ENCODE data around the gene HOXA9. TPM values are rescaled to one million over a fixed set of nuclear protein-coding genes. Genes with fewer than 3 reads are reported as not detected.

Gene HOXA9
- total RNA-seq, 1 donor from 2014 or later, result 0.80 TPM

DNA sequence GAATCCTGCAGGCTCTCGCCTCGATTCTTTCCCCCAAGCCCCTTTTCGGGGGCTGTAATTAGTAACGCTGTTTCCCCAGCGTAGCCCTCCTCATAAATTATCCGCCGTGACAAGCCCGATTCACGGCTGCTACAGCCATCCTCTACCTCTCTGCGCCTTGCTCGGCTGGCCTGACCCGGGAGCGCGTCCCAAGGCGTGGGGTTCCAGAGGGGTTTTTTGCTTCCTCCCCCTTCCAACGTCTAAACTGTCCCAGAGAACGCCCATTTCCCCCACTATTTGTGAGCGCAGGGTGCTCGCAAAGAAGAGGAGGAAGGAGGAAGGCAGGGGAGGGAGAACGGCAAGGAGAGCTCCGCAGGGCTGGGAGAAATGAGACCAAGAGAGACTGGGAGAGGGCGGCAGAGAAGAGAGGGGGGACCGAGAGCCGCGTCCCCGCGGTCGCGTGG is 22.7 kb downstream of the HOXA9 start:
- Mint-ChIP-seq H3K27ac (ENCODE audit: unreplicated experiment) (no peak overlapping the region), H3K36me3 (ENCODE audit: low read depth, unreplicated experiment) (peaks cover 8% of the 10 kb centered on the region), H3K4me1 (ENCODE audit: unreplicated experiment) (peaks cover 25% of the 10 kb centered on the region), H3K4me3 (ENCODE audit: unreplicated experiment) (peak overlapping the region; percentile 91), H3K27me3 (ENCODE audit: unreplicated experiment) (peaks cover 39% of the 10 kb centered on the region), H3K9me3 (ENCODE audit: unreplicated experiment) (no peaks in the 10 kb centered on the region)
- TF ChIP-seq, protein P1, sequence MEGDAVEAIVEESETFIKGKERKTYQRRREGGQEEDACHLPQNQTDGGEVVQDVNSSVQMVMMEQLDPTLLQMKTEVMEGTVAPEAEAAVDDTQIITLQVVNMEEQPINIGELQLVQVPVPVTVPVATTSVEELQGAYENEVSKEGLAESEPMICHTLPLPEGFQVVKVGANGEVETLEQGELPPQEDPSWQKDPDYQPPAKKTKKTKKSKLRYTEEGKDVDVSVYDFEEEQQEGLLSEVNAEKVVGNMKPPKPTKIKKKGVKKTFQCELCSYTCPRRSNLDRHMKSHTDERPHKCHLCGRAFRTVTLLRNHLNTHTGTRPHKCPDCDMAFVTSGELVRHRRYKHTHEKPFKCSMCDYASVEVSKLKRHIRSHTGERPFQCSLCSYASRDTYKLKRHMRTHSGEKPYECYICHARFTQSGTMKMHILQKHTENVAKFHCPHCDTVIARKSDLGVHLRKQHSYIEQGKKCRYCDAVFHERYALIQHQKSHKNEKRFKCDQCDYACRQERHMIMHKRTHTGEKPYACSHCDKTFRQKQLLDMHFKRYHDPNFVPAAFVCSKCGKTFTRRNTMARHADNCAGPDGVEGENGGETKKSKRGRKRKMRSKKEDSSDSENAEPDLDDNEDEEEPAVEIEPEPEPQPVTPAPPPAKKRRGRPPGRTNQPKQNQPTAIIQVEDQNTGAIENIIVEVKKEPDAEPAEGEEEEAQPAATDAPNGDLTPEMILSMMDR (IDR thresholded peaks at IDR 0.05; ENCODE audit: unreplicated experiment), result no peak
- DNase-seq (ENCODE audit: low spot score), result no peak

DNA sequence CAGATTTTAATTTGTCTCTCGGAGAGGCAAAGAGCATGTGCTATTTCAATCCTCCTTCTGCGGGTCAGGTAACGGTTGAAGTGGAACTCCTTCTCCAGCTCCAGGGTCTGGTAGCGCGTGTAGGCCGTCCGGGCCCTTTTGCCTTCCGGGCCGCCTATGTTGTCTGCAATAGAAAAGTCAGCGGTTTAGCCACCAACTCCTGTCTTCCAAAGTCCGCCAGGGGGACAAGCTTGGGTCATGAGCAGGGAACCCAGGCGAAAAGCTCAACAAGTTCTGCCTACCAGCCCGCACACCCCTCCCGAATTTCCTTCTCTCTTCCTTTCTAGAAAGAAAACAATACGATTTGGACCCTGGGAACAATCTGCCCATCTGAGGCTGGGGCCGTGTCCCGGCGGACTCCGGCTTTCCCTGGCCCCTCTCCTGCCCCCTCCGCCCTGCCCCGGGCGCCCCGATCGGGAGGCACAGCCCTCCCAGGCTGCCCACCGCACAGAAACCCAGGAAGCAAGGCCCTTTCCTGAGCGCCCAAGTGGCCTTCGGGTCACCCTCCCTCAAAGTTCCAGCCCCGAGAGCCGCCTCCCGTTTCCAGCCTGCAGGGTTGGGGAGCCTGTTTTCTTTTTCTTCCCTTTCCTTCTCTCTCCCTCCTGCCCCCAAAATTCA is 23.3 kb downstream of the HOXA9 start:
- H3K36me3 Mint-ChIP-seq (ENCODE audit: low read depth, unreplicated experiment), result peaks cover 8% of the 10 kb centered on the region
- peaks cover 35% of the 10 kb centered on the region for H3K27me3 Mint-ChIP-seq (ENCODE audit: unreplicated experiment)
- peak; percentile 43 for DNase-seq (ENCODE audit: low spot score)
- TF ChIP-seq, protein P1 (IDR thresholded peaks at IDR 0.05; ENCODE audit: unreplicated experiment), result no peak
- H3K9me3 Mint-ChIP-seq (ENCODE audit: unreplicated experiment), result no peaks in the 10 kb centered on the region
- H3K4me1 Mint-ChIP-seq (ENCODE audit: unreplicated experiment), result peaks cover 23% of the 10 kb centered on the region
- H3K27ac Mint-ChIP-seq (ENCODE audit: unreplicated experiment), result no peak overlapping the region
- peak overlapping the region; percentile 91 for H3K4me3 Mint-ChIP-seq (ENCODE audit: unreplicated experiment)

DNA sequence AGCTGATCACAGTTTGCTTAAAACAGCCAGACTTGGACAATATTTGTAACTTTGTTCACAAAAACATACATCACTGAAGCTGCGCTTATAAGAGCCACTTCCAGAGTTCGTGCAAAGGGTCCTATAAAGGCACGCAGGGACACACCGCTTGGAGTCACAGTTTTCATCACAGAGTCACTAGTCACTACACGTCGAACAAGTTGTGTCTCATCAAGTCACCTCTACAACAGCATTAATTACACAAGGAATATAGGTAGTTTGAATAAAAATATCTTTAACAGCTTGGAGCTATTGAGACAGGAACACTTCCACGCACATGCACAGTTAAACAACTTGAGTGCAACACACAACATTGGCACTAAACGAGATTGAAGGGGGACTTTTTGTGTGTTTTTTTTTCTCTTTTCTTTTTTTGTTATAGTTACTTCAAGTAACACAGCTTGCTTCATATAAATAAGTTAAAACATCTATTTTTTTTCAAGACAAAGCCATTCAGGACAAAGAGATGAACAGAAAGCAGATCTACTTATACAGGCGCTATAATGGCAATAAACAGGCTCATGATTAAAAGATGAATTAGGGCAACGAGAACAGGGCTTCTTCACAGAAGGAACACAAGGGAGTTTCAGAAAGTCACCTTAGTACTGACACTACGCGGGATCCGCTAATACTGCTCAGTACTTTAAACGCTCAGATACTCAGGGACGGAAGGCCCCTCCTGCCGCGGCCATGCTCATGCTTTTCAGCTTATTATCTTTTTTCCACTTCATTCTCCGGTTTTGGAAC is 24.0 kb downstream of the HOXA9 start:
- Mint-ChIP-seq H3K27me3 (ENCODE audit: unreplicated experiment) (peaks cover 30% of the 10 kb centered on the region), H3K36me3 (ENCODE audit: low read depth, unreplicated experiment) (peaks cover 8% of the 10 kb centered on the region), H3K9me3 (ENCODE audit: unreplicated experiment) (no peaks in the 10 kb centered on the region), H3K27ac (ENCODE audit: unreplicated experiment) (no peak overlapping the region), H3K4me3 (ENCODE audit: unreplicated experiment) (peak overlapping the region; percentile 72), H3K4me1 (ENCODE audit: unreplicated experiment) (peaks cover 29% of the 10 kb centered on the region)
- DNase-seq (ENCODE audit: low spot score), result no peak
- TF ChIP-seq, protein P1 (IDR thresholded peaks at IDR 0.05; ENCODE audit: unreplicated experiment), result no peak

DNA sequence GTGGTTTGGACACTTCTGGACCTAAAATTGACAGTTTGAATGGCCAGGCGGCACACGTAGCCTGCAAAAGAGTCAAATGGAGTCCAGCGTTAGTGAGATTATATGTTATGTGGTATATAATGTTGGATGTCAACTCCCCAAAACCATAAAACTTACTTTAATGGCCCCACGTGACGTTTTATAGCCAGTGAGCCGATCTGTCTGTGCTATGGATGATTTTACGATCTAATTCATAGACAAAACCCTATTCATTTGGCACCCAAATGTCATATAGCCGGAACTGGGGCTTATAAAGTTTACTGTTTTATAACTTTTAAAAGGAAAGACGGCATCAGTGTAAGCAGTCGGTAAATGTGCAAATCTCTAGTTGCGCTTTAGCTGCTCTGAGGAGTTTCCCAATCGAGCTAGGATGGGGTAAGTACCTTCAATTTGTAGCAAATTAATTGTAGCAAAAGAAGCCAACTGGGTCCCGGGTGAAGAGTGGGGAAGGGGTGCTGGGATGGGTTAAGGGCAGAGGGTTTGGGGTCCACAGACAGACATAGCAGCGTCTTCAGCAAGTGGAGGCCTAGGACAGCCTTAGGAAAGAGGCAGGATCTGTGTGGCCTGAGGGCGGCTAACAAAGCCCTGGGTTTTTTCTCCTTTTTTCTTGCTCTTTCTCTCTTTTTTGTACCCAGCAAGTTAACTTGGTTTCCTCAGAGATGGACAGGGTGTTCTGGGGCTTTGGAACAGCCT is 25.0 kb downstream of the HOXA9 start:
- H3K9me3 Mint-ChIP-seq (ENCODE audit: unreplicated experiment), result no peaks in the 10 kb centered on the region
- no peak overlapping the region for H3K27ac Mint-ChIP-seq (ENCODE audit: unreplicated experiment)
- TF ChIP-seq, protein P1 (IDR thresholded peaks at IDR 0.05; ENCODE audit: unreplicated experiment), result no peak
- H3K4me1 Mint-ChIP-seq (ENCODE audit: unreplicated experiment), result peaks cover 31% of the 10 kb centered on the region
- H3K4me3 Mint-ChIP-seq (ENCODE audit: unreplicated experiment), result no peak overlapping the region
- H3K36me3 Mint-ChIP-seq (ENCODE audit: low read depth, unreplicated experiment), result peaks cover 4% of the 10 kb centered on the region
- DNase-seq (ENCODE audit: low spot score), result no peak
- H3K27me3 Mint-ChIP-seq (ENCODE audit: unreplicated experiment), result peaks cover 26% of the 10 kb centered on the region
